GM19043 (cell line): ENCODE data around the gene MOB3B.
"Not testable (repeated sequence)": the region's sequence is repeated elsewhere in the genome, so short reads cannot be mapped to it uniquely, and the experiment has no call there.

ENCODE experiments used
- ATAC-seq: cut with Tn5 transposase; IDR thresholded peaks from one replicate; pipeline ENCODE4 v1.9.1; 2021; ENCODE audit warnings: low read depth; ENCODE audit not compliant: unreplicated experiment

The MOB3B gene

DNA sequence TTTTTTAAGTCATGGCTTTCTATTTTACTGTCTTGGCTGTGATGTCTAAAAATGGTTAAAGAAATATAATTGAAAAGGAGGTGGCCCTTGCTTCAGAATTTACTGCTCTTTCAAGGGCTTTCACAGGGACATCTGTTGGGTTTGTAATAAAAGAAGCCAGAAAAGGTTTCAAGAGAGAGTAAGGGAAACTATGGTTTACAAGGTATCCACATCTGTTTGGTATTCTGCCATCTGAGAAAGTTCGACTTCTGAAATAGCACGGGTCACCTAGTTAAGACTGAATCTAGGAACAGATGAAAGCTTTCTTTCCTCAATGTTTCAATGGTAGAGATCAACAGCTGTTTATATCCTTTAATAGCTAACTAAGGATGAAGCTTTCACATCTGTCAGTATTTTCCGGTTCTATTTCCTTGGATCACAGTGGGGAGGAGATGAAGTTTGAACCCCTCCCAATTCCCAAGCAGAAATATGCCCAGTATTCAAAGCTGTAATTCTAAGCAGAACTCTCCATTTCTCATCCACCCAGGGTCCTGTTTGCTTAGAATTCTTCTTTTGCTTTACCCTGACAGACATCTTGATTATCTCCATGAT is 78.3 kb downstream of the MOB3B start:
- no peak for ATAC-seq

DNA sequence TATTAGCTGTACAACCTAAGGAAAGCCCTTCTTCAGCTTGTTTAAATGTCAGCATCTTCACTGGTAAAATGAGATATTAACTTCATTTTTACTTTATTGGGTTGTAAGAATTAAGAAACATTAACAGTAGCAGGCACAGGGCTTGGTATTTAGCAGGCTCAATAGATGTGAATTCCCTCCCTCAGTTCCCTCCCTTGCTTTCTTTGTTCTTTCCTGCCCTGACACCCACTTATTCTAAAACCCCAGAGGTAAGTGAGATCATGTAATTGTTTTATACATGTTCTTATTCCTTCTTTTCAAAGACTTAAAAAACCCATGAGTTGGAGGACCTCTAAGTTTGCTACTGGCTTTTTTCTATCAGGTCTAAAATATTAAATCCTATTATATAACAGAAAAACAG is 78.9 kb downstream of the MOB3B start:
- ATAC-seq = no peak

DNA sequence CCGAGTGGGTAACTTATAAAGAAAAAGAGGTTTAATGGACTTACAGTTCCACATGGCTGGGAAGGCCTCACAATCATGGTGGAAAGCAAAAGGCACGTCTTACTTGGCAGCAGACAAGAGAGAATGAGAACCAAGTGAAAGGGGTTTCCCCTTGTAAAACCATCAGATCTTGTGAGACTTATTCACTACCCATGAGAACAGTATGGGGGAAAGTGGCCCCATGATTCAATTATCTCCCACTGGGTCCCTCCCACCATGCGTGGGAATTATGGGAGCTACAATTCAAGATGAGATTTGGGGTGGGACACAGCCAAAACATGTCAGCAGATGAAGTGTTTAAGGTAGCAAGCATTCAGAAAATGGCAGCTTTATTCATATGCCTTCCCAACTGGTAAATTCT is 81.3 kb downstream of the MOB3B start:
- not testable (repeated sequence) for ATAC-seq

DNA sequence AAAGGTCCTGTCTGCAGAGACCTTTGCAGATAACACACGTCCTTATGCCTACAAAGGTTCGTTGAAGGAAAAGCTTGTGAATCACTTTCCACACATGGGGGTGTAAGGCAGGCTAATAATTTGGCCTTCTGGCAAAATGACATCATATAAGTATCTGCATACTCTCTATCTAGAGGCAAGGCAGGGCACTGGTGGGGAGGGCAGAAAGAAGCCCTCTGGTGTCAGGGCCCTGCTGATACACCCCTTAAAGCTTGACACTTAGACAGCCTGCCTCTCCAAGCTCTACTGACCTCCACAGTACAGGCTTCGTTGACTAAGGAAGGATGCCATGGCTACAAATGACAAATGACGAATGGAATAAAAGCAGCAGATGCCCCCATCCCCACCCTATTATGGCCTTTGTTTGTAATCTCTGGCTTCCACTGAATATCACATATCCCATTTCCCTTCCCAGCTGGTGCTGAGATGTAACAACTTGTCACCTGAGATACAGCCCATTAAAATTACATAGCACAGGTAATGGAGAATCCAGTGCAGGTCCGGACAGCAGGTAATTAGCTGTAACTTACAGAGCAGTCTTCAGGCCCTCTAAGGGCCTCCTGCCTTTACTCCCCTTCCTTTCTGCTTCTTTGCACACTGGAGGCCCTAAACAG is 82.5 kb downstream of the MOB3B start:
- ATAC-seq = no peak

DNA sequence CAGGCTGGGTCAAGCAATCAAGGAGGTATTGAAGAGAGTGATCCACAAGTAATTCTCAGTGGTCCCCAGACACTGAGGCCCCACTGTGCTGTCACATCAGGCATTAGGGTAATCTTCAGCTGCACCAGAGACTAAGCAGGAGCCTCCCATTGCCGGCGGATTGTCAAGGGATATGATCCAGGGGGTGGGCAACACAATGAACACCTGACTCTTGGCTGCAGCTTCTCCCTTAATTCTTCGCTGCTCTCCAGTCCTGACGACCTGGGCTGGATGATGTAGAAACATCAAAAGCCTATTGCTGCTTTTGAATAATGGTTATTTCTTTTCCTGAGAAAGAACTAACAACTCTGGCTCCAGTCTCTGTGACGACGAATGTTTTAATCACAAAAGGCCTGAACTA is 83.9 kb downstream of the MOB3B start:
- ATAC-seq = no peak

DNA sequence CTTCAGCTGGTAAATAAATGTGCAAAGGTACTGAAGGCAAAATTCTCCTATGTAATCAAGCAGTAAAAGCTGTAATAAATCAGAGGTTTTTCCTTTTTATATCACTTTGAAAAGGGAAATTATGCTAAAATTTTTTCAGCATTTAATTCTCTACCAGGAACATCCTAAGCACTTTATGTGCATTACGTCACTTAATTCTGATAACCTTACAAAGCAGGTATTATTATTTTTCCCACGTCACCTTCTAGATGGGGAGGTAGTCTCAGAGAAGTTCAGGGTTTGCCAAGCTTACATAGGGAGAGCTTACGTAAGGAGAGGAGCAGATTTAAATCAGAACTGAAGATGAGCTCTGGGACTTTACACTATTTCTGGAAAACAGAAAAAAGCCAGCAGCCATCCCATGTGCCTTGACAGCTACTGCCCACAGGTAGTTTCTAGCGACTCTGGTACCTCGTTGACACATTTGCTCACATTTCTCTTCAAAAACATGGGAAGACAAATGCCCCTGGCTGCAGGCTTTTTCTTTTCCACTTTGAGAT is 84.5 kb downstream of the MOB3B start:
- no peak for ATAC-seq

DNA sequence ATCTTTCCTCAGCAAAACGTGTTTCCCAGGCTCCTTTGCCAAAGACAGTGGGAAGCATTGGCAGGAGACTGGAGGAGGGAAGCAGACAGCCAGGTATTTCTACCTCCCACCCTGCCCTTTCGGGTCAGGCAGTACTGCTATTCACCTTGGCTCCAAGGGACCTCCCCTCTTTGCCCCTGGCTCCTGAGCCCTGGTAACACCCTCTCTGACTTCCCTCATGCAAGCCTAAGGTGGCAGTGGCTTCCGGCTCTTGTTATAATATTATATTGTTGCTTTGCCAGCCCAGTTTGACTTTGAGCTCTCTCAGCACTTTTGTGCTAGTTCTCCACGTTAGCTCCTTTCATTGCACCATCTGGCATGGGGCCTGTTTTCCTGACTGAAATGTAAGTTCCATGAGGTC is 87.2 kb downstream of the MOB3B start:
- no peak for ATAC-seq

DNA sequence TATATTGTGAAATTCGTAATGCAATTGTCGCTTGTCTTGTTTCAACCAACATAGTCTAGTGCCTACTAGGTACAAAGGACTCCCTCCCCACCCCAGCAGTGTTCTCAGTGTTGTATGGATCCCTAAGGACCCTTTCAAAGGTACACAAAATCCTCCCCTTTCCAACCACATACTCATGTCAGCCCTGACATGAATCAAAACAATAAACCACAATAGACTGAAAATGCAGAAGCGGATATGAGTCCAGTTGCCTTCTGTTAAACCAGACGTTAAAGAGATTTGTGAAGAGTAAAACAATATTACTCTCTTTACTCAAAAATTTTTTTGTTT is 87.9 kb downstream of the MOB3B start:
- peak; percentile 95 for ATAC-seq

DNA sequence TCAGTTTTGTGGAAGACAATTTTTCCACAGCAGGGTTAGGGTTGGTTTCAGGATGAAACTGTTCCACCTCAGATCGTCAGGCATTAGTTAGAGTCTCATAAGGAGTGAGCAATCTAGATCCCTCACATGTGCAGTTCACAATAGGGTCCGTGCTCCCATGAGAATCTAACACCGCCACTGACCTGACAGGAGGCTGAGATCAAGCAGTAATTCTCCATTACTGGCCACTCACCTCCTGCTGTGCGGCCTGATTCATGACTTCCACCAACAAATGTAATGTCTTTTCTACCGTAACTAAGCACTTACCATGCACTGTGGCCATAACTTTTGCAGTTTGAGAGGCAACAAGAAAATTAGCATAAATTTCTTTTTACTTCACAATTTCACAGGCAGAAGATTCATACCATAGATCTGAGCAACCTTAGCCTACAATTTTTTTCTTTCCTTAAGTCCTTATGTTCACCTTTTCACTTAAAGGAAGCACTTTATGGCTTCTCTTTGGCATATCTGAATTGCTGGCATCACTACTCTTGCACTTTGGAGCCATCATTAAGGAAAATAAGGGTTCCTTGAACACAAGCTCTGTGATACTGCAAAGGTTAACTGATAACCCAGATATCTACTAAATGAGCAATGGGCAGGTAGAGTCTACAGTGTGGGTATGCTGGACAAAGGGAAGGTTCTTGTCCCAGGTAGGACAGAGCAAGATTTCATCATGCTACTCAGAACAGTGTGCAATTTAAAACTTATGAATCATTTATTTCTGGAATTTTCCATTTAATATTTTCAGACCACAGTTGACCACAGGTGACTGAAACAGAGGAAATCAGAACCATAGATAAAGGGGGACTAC is 88.5 kb downstream of the MOB3B start:
- no peak for ATAC-seq

DNA sequence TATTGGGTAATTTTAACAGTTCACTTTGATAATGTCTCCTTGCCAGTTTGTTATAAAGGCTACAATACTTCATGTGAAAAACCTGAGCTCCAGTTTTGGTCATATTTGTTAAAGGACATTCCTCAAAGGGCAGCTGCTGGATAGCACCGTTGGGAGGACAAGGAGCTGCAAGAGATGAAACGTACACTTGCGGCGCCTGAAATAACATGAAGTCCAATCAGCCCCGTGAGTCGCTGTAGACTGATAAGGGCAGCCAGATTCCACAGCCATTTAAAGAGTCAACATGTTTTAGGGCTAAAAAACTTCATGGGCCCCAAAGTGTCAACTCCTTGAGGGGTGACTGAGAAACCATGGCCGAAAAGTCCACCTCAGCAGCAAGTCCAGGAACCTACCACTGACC is 91.1 kb downstream of the MOB3B start:
- no peak for ATAC-seq

DNA sequence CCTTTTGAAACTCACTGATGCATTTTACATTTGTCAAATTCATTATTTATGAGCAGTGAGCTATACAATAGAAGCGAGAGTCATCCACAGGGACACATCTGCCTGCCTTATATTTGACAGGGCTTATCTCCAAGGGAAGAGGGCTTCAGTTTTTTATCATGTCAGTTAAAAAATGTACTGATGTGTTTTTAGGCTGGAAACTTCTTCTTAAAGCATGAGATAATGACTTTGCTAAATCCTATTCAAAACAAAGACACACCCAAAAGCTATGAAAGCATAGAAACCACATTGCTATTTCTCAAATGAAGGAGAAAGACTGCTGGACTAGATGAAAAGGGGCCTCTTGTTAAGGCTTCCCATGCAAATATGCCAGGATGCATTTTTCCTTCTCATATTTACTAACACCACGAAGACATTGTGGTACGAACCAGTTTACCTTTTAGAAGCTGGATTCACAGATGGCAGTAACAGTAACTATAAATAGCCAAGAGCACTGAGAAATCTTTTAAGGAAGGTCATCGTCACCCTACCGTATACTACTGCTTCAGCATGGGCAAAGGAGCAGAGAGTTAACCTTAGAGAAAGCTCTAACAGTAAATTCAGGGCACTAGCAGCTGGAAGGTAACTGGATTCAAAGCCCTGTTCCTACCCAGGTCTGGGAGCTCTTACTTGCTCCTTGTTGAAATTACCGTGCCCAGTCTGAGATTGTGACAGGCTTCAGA is 91.8 kb downstream of the MOB3B start:
- ATAC-seq = no peak

DNA sequence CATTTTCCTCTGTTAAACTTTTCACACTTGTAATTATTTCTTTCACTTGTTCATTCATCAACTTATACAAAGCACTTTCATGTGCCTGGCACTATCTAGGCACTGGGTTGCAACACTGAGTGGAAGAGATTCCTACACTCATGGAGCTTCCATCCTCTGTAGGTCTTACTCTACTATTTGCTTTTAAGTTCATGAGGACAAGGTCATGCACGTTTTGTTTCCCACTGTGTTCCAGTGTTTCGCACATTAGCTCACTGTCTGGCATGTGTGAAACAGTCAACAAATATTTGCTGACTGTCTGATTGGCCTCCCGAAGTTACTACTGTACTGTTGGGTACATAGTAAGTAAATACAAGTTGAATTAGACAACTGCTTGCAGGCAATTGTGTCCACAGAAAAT is 93.4 kb downstream of the MOB3B start:
- no peak for ATAC-seq

DNA sequence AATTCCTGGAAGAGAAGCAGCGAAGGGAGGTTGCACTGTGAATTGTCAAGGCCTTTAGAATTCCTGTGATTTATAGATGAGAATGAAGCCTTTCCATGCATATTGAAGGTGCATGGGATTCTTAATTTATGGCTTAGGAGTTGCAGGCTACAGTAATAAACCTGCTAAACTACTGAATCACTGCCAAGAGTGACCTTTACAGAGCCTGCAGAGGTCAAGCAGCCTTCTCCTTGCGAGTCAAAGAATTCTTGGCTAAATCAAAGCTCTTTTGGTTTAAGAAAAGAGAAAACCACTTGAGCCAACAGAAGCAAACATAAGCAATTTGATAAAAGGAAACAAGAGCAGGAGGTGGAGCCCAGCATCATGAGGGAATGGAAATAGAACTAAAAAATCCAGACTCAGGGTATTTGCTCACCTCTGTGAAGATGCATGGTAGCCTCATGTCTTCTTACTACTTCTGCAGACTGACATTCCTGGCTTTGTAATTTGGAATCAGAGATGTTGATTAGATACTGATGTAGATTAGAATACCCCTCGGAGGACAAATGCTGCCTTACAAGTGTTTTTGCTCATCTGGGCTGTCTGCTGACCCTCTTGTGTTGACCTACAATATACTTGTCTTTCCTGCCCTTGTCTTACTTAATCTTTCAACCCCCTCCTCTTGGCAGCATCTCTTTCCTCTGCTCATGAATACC is 95.8 kb downstream of the MOB3B start:
- ATAC-seq = no peak

DNA sequence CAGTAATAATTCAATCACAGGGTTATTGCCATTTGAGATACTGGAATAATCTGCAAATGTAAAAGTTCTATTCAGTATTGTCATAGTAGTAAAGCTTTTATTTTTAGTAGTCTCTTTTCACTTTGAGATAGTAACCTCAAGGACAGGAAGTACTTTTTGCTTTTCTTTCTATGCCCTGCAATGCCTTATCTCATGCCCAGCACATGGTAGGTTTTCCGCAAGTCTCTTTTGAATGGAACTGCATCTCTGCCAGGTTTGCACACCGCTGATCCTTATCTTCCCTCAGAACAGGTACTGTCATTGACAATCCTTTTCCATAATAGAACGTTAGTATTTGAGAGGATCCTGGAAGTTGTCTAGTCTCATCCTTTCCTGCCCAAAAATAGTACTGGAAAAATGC is 97.3 kb downstream of the MOB3B start:
- ATAC-seq = no peak

DNA sequence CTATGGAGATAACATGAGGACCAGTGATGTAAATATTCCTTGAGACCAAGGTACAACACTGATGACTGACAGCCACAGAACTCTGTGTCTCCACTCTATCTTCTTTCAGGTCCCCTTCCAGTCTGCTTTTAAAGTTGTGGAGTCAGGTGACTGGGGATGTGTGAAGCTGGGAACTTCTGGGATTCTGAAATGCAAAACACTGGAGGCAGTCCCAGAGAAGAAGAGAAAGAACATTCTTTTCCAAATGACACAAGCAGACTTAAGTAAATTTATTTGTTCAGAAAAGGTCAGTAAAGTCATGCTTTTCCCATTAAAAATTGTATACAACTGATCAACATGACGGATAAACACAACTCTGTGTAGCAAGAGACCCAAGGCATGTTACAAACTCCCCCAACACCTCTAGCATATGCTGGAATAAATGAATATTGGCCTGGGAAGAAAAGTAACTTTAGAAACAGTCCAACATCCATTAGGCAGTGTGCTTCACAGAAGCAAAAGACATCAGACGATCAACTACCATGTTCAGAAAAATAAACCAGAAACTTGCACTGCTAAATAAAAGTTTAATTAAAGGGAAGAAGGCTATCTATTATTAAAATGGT is 98.0 kb downstream of the MOB3B start:
- ATAC-seq = no peak

DNA sequence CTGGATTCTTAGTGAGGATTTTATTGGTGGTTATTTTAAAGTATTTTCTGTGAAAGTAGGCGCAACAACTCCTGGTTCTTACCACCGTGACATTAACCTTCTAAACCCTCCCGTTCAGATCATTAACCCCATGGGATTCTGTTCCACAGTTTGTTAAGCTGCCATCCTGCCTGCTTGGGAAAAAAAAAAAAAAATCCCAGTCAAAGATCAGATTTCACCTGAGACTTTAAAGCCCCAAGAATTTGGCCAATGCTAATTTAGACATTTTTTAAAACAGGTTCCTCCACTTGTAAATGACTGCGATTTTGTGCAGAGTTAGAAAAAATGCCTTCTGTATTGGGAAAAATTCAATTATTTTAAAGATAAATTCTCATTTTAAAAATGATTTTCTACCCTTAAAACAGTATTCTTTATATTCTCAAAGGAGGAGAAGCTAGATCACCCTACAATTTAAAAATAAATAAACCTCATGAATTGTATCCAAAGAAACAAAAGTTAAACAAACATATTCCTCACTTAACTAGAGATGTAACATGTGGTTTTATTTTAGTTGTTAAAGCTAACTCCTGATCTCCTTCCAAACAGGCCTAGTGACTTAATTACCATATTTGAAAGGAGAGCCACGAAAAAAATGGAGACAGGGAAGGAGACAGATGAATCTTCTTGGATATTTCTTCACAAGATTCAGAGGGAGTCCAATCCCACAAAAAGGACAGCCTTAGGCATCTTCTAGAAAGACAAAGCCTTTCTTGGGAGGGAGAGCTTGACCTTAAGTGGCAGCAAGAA is 98.7 kb downstream of the MOB3B start:
- no peak for ATAC-seq

DNA sequence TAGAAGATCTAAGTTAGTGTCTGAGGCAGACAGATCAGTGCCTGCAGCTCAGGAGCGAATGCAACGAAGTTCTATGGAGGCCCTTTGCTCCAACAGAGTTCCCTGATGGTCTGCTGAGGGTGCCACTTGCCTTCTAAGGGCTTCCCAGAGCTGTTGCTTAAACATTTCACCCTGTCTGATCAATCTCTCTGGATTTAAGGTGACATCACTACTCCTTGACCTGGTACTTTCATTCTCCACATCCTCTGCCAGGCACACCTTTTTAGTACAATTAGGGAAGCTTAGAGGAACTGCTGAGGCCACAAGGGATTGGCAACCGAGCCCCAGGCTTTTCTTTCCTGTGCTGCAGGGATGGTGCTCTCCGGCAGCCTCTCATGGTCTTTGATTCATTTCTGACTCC is 99.7 kb downstream of the MOB3B start:
- no peak for ATAC-seq

DNA sequence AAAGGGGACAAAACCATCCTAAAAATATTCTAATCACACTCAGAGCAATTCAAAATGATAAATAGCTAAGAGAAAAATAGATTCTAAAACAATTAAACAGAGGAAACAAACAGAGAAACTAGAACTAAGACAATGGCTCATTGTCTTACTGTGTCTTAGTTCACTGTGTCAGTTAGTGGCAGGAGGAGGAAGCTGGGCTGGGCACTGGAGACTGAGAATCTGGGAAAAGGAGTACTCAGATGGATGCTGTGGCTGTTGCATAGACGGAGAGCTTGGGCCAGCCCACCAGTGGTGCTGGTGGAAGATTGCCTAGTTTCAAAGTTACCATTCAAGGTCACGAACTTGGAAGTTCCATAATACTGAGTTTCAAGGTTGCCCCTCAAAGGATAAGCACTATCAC is 100.2 kb downstream of the MOB3B start:
- ATAC-seq = no peak

DNA sequence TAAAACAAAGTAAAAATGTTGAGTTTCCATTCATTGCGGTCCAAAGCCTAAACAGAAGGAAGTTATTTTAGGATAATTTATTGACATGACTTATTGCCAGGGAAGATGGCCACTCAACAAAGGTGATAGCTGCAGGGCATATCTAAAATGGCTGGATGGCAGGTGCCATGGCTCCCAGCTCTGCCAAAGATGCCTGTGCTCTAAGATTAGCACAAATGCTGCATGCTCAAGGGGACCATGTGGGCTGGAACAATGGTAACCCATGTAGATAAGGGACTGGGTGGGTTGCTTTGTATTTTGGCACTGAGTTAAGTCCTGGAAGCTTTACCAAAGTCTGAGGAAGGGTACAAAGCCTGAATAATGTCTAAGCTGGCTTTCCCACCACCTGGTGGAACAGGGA is 101.1 kb downstream of the MOB3B start:
- no peak for ATAC-seq
